Activated T-cell treated with anti-CD3 and anti-CD28 coated beads for 48 hours (primary cell): ENCODE results near the gene ZYG11B.
"Not testable (repeated sequence)": the region's sequence is repeated elsewhere in the genome, so short reads cannot be mapped to it uniquely, and the experiment has no call there.

Source experiments
- DNase-seq: peaks from one replicate; pipeline ENCODE4 v3.0.0-alpha.2; 2020; ENCODE audit warnings: low read depth

The ZYG11B gene

DNA sequence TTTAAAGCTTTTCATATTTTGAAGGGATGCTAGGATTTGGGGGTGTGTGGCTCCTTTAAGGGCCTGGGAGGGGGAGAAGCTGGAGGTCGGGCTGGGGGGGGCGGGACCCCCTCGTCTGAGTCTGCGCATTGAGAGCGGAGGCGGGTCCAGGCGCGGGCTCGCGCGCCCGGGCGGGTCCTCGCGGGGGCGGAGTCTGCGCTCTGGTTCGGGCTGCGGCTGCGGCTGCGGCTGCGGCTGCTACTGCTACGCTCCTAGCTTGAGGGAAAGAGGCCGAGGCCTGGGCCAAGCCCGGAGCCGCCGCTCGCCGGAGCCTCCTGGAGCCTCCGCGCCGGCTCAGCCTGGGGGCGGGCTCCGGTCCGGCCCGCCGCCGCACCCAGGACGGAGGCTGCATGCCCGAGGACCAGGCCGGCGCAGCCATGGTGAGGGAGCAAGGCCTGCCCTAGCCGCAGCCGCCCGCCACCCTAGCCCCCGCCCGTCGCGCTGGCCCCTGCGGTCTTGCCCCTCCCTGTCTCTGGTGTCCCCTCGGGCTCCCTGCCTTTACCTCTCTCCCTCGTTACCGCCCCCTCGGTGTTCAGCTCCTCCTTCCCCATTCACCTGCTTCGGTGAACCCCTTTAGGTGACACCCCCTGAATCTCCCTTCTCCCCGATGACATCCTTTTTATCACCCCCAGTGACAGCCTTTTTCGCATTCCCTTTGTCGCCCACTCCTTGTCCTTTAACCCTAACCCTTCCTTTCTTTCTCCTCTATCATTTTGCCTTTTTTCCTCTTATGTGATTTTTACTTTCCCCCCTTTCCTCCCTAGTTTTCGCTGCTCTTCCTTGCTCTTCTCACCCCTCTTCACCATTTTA, at the start of gene ZYG11B:
Gene ZYG11B (plus strand): TSS at position 189 of the 849 bp plus-strand sequence. CDS start 201 bp downstream, at position 390.
- peak; percentile 85 for DNase-seq

- DNase-seq: no peak
Observed at GRCh38 chr1:52677076-52677806, 49.0 kb upstream of the ZYG11B start.

GRCh38 chr1:52679048-52679447, 47.2 kb upstream of the ZYG11B start:
- DNase-seq: no peak

- no peak for DNase-seq
Observed at GRCh38 chr1:52679498-52679897, 46.8 kb upstream of the ZYG11B start.

- no peak for DNase-seq
Observed at GRCh38 chr1:52680353-52680752, 45.9 kb upstream of the ZYG11B start.

DNA sequence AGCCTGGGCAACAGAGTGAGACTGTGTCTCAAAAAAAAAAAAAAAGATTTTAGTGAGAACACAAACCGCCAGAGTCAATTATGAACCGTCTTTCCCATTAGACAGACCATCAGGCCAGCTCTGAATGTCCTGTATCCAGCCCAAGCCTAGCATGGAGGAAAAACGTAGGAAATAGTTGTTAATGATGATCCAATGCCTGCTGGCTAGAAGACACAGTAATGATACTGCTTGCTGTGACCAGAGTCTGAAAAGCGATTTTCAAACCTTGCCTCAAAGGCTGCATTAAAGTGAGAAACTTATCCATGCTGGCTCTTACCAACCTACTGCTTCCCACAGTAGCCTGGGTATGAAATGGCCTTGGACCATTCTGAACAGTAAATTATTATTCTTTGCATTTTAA, 45.1 kb upstream of the ZYG11B start:
- no peak for DNase-seq

- DNase-seq: no peak
Observed at GRCh38 chr1:52683367-52683940, 42.8 kb upstream of the ZYG11B start.

DNA sequence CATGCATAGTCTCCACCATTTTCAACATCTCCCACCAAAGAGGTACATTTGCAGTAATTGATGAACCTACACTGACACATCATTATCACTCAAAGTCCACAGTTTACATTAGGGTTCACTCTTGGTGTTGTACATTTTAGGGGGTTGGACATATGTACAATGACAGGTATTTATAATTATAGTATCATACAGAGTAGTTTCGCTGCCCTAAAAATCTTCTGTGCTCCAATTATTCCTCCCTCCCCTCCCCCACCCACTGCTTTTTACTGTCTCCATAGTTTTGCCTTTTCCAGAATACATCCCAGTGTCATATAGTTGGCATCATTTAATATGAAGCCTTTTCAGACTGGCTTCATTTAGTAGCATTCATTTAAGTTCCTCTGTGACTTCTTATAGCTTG, 41.7 kb upstream of the ZYG11B start:
- DNase-seq: no peak

- peak; percentile 60 for DNase-seq
Observed at GRCh38 chr1:52686261-52686751, 39.9 kb upstream of the ZYG11B start.

- no peak for DNase-seq
Observed at GRCh38 chr1:52686830-52687229, 39.4 kb upstream of the ZYG11B start.

DNA sequence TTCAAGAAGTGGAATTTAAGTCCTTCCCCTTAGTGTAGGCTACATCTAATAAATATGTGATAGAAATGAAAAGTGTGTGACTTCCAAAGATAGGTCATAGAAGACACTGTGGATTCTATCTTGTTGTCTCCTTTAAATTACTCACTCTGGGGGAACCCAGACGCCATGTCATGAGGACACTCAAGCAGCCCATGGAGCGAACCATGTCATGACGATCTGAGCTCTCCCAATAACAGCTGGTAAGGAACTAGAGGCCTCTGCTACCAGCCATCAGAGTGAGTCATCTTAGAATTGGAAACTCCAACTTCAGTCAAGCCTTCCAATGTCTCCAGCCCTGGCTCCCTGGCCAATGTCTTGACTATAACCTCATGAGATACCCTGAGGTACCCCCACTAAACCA, 34.4 kb upstream of the ZYG11B start:
- no peak for DNase-seq

DNA sequence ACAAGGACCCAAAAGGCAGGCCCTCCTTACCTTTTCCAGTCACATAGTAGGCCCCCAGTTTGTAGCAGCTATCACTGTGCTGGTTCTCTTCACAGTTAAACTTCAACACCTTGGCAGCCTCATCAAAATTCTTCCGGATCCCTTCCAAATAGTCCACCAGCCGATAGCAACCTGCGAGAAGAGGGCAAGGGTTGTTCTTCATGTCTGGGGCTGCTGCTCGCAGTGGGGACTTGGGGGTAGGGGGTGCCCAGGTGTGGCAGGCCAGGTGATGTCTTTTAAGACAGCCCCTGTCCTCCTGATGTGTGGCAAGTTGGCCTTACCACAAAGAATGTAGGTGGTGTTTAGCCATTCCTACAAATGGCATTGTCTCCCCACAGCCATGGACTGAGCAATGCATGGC, 33.6 kb upstream of the ZYG11B start:
- DNase-seq: no peak

- DNase-seq: not testable (repeated sequence)
Observed at GRCh38 chr1:52693351-52693750, 32.9 kb upstream of the ZYG11B start.

DNA sequence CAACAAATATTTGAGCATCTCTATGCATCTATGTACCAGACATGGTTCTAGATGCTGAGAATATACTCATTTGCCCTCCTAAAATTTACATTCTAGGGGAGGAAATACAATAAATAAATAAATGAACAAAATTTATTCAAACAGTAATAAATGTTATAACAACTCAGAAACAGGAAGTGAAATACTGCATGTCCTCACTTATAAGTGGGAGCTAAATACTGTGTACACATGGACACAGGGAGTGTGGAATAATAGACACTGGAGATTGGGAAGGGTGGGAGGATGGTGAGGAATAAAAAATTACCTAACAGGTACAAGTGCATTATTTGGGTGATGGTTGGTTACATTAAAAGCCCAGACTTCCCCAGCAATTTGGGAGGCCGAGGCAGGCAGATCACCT, 32.4 kb upstream of the ZYG11B start:
- DNase-seq: no peak

GRCh38 chr1:52695627-52696026, 30.6 kb upstream of the ZYG11B start:
- no peak for DNase-seq

GRCh38 chr1:52697795-52698674, 28.2 kb upstream of the ZYG11B start, which contains the start of gene COA7:
COA7 (minus strand) TSS chr1:52698347; CDS start chr1:52698326, 21 bp downstream.
- peak; percentile 73 for DNase-seq

DNA sequence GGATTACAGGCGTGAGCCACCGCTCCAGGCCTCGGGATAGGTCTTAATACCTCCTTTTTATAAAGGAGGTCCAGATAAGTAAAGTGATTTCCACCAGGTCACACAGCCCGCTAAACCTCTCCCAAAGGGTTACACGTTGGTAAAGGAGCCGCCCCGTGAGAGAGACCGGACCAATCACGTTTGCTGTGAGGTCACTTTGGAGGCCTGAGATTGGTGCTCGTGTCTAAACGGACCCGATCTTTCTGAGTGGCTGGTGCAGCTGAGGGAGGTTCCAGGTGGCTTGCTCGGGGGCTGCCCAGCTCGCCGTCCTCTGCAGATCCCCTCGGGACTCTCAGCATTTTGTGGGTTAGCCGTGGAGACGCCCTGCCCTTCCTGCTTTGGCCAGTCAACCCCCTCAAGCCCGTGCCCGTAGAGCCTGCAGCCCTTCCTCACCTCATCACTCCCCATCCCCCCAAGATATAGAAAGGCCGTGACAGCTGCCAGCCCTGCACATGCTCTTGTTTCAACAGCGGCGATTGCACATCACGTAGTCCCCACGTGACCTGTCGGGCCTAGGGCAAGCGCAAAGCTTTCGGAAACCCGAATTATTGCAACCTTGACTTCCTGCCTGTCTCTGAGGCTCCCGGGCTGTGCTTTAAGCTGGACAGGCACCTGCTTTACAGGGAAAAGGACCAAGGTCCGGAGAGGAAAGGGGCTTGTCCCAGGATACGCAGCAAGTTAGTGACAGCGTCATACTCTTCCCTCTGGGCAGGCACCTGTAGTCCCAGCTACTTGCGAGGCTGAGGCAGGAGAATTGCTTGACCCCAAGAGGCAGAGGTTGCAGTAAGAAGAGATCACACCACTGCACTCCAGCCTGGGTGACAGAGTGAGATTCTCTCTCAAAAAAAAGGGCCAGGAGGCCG, 23.1 kb upstream of the ZYG11B start:
- peak; percentile 71 for DNase-seq

GRCh38 chr1:52706136-52706670, 20.1 kb upstream of the ZYG11B start:
- no peak for DNase-seq

DNA sequence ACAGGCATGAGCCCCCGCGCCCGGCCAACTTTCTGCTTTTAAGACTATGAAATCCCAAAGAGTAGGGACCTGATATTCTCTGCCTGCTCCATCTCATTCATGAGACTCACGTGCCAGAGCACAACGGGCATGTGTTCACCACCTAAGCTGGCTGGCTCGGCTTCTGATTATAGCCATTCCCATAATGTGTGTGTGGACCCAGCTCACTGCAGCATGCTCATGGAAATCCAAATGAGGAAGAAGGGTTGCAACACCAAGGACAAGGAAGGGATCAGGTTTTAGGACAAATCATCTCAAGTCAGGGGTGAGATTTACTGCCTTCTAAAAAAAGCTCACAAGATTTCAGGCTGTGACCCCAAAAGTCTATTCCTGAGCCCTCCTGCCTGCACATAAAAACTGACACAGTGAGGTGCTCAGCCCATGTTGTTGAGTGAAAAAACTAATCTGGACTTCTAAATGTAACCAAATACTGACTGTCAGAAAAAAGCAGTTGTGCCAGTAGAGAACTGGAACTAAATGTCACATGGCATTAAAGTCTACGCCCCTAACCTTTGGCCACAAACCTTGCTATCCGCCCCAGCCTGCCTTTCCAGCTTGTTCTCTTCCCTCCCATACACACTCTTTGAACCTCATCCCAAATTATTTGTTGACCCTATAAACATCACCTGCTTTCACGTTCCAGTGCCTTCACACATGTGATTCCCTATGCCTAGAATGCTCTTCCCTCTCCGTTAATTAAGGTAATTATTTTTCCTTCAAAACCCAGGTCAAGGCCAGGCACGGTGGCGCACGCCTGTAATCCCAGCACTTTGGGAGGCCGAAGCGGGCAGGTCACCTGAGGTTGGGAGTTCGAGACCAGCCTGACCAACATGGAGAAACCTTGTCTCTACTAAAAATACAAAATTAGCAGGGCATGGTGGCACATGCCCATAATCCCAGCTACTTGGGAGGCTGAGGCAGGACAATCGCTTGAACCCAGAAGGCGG, 19.0 kb upstream of the ZYG11B start:
- no peak for DNase-seq
